NOMO-1 (cell line): ENCODE data around the gene UNC13D.
"Not testable (repeated sequence)": the region's sequence is repeated elsewhere in the genome, so short reads cannot be mapped to it uniquely, and the experiment has no call there.

Experiments used
- DNase-seq, 2 experiments: peaks; one replicate each; lab custom pipeline; 2025; ENCODE audit not compliant: unreplicated experiment in 2 of 2; lab: John Stamatoyannopoulos, UW

The UNC13D gene

DNA sequence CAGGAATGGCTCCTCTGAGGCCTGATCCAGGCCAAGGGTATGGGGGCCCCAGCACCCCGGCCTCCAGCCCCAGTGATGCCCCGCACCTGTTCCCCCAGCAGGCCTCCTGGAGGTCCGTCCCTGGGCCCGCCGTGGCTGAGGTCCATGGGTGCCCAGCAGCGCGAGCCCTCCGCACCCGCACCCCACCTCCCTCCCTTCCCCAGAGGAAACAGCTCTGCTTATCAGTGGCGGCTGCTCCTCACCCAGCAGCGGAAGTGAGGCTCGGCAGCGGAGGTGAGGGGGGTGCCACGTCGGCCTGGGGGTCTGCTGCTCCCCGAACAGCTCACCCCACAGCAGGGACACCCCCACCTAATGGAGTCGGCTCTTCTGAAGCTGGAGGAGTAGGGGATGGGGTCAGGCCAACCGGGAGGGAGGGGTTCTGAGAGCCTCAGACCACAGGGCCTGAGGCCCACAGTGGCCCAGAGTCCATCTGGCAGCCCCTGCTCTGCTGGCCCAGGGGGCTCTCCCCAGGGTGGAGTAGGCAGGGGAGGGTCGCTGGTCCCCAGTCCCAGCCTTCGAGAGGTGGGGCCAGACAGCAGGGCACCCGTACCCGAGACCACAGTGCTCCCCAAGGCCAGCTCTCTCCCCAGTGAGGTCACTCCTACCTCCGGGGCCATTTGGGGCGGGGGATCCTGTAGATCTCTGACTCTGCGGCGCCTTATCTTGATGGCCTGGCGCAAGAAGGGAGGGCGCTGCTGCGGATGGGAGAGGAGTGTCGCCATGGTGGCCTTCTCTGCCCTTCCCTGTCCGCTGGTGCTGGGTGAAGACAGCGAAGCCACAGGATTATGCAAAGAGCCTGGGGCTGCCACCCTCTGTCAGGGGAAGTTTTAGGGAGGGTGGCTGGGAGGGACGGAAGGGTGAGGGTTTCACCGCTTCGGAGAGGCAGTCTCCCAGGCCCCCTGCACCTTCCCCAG is at the start of gene UNC13D:
UNC13D (minus strand) TSS at position 828 of the 953 bp plus-strand sequence; CDS start at position 761, 67 bp downstream.
- DNase-seq: peak; percentile 46 to 57

DNA sequence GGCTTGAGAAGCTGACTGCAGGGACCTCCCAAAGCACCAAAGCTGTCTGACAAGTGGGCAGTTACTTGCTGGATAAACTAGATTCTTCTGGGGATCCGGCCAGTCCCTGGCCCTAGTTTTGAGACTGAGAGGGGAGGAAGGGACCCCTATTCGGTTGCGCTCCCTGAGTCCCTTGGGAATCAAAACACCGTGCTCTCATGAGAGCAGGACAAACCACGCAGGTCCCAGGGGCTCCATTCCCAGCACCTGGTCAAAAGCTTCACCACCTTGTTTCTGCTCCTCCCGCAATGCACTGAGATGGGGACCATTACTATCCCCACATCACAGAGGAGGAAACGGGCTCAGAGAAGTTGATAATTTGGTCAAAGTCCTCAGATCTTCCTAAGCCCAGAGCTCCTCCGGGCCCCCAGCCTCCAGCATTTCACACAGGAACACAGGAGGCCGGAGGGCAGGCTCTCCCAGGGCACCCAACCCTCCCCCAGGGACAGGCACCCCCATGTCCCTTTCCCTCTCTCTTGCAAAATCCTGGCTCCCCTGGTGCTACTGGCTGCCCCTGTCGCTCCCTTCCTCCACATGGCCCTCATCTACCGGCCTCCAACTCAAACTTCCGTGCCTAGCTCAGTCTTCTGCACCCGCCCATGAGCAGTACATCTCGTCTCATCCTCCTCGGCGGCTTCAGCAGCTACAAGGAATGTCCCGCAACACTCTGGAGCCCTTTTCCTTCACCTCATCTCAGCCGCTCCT is 49.3 kb upstream of the UNC13D start:
- no peak for DNase-seq

DNA sequence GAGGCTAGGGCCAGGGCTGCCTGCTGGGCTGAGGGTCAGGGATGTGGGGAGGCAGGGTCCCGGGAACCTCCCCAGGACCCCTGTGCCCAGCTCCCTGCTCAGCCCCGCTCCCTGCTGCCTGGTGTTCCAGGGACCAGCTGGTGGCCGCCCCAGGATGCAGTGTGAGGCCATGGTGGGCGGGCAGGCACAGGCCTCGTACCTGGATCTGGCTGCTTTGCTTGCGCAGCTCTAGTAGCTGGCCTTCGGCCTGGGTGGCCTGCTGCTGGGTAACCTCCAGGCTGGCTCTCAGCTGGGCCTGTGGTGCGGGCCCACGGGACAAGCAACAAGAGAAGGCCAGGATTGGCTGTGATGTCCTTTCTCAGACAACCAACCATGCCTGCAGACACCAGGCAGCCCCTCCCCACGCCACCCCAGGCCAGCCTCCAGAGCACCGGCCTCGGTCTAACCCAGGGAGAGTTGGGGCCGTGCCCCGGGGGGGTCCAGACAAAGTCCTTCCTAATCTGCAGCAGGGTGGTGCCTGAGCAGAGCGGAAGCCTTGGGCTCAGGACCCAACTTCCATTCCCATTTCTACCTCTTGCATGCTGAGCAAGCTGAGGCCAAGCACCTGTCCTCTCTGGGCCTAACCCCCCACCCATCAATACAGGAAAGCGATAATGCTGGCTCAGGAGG is 48.5 kb upstream of the UNC13D start:
- DNase-seq: no peak

DNA sequence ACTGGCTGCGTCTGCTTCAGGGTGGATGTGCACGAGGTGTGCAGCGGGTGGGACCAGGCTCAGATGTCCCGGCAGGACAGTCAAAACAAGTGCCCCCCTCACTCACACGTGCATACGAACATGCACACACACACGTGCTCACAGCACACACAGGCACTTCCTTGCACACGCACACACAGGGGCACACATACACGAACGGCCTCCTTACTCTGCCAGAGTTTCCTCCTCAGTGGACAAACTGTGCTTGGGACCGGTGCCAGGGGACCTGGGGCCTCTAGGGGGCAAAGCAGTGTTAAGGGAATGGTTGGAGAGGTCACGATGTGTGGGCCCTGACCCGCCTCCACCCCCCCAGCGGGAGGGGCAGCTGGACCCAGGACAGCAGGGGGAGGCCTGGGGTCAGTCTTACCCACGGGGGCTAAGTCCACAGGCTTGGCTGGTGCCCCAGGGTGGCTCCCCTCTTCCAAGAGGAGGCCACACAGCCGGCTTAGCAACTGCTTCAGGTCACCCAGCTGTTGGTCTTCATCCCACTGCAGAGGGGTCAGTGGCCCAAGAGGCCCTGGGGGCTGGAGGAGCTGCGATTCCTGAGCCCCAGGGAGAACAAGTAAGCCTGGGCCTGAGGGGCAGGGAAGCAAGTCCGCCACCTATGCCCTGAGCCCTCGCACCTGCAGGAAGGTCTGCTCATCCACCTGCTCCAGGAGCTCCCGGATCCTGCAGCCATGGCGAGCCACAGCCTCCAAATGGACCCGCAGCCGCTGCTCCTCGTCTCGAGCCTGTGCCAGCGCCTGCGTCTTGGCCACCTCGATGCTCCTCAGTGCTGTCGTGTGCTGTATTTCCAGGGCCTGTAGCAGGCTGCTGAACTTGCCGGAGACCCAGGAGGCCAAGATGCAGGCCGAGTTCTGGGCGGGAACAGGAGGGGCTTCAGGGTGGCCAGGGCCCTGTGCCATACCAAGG is 47.7 kb upstream of the UNC13D start:
- DNase-seq: no peak

DNA sequence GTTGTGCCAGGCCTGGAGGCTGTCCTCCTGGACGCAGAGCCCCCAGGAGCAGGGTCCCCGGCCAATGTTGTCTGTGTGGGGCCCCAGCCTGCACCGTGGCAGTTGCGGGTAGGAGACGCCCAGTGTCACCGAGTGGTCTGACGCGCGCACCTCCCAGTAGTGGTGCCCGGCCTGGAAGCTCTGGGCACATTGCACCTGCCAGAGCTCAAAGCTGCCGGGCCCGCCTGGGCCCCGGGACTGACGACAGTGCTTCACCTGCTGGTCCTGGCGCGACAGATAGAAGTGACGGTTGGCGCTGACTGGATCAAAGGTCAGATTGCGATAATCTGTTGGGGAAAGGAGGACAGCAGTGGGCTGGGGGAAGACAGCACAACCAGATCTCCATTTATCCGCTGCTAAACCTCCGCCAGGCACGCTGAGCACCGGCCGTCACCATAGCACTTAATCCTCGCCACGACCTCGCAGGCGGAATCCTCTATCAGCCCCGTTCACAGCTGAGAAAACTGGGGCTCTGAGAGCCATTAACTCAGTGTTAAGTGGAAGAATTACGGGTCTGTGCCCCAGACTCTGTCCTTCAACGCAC is 46.9 kb upstream of the UNC13D start:
- no peak for DNase-seq

DNA sequence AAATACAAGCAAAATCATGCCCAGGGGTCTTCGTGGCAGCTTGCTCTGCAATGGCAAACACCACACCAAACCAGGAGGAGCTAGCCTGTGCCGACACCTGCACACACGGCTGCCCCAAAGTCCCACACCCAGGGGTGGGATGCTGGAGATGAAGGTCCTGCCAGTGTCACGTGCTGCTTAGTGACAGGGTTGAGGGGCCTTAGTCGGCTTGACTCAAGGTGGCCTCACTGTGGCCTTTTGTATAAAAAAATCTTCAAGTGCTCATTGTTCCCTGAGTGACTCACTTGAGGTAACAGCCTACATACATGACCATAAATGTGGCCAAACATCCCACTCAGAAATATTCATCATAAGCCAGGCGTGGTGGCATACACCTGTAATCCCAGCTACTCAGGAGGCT is 45.2 kb upstream of the UNC13D start:
- DNase-seq: no peak

DNA sequence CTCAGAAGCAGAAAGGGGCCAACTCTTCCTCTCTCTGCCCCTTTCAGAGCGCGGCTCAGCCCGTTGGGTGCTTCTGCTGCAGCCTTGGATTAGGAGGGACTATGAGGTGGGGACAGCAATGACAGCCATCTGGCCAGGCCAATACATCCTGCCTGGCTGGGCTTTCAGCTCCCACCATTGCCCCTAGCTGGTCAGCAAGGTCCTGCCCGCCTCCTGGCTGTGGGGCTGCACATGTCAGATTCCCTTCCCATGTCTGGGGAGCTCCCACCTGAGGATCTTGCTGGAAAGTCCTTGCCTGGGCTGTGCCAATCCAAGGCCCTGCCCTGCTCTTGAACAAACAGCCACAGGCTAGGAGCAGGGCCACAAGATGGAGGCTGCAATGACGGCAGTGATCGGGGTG is 44.3 kb upstream of the UNC13D start:
- no peak for DNase-seq

DNA sequence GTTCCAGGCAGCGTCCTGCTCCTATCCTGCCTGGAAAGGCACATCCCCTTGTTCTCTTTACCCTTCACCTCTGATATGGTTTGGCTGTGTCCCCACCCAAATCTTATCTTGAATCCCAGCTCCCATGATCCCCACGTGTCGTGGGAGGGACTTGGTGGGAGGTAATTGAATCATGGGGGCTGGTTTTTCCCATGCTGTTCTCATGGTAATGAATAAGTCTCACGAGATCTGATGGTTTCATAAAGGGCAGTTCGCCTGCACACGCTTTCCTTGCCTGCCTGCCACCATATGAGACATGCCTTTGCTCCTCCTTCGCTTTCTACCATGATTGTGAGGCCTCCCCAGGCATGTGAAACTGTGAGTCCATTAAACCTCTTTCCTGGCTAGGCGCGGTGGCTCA is 41.7 kb upstream of the UNC13D start:
- not testable (repeated sequence) for DNase-seq

DNA sequence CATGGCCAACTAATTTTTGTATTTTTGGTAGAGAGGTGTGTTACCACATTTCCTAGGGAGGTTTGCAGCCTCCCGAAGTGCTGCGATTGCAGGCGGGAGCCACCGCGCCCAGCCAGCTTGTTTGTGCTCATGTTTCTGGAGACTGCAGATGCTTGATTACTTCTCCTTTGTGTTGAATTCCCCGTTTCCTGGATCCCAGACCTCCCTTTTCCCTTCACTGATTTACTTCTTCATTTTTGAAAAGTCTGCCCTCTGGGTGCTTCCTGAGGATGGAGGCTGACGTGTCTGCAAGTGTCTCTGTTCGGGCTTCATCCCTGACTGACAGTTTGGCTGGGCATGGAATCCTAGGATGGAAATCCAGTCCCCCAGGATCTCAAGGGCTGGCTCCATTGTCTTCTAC is 41.2 kb upstream of the UNC13D start:
- DNase-seq: no peak

DNA sequence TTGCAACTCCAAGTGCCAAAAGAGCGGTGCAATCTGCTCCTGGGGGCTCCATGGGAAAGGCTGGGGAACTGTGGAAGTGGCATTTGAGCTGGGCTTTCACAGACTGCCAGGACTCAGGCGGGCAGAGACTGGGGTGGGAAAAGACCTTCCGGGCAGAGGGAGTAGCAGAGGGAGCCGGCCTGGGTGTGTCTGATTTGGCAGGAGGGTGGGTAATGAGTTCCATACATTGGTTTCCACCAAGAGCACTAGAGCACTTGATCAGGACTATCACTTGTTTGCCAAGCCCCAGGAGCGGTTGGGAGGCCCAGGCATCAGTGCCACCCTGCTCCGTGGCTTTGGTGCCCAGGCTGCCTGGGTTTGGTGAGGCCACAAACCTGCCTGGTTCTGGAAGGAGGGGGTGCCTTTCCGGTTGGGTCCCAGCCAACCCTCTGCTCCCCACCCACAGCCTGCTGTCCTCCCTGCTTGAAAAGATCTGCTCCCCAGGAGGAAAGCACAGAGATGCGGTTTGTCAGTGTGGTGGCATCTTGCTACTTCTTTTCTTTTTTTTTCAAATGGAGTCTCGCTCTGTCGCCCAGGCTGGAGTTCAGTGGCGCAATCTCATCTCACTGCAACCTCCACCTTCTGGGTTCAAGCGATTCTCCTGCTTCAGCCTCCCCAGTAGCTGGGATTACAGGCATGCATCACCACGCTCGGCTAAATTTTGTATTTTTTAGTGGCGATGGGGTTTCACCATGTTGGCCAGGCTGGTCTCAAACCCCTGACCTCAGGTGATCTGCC is 37.7 kb upstream of the UNC13D start:
- DNase-seq: no peak

DNA sequence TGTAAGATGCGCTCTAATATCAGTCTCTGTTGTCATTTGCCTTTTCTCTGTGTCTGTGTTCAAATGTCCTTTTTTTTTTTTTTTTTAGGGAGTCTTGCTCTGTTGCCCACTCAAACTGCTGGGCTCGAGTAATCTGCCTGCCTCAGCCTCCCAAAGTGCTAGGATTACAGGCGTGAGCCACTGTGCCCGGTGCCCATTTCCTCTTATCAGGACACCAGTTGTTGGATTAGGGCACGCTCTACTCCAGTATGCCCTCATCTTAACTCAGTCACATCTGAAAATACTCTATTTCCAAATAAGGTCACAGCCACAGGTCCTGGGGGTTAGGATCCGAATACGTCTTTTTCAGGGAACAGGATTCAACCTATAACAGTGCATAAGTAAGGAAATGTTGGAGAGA is 36.1 kb upstream of the UNC13D start:
- DNase-seq: no peak

DNA sequence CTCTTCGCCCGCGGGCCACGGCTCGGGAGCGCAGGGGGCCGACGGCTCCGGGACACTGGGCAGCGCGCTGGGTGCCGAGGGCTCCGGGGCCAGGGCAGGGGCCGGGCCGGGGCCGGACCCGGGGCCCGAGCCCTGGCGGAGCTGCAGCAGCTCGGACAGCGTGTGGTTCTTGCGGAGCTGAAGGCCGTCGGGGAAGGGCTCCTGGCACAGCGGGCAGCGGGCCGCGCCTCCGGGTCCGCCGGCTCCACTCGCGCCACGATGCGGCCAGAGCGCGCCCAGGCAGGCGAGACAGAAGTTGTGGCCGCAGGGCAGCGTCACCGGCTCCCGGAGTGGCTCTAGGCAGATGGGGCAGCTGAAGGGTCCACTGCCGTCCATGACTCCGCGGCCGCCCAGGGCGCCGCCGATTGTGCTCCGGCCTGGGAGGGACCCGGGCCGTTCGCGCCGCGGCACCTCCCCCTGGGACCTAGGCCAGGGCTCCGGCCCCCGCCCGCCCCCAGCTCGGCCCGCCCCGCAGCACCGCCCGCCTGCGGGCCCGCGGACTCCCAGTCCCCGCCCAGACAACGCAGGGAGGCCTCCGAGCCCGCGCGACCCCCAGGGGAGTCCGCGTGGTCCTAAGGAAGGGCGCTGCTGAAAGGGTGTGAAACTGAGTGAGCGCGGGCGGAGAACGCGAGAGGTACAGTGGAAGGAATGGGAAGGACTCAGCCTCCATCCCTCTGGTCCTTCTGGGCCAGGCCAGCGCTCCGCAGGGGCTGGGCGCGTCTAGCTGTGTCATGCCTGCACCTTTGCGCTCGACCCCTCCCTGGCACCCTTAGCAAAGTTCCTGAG is 34.2 kb upstream of the UNC13D start, which contains the start of gene TRIM47:
TRIM47 (minus strand) TSS at position 408 of the 825 bp plus-strand sequence; CDS start at position 375, 33 bp downstream.
- peak in 1 of 2 experiments; percentile 7 for DNase-seq

DNA sequence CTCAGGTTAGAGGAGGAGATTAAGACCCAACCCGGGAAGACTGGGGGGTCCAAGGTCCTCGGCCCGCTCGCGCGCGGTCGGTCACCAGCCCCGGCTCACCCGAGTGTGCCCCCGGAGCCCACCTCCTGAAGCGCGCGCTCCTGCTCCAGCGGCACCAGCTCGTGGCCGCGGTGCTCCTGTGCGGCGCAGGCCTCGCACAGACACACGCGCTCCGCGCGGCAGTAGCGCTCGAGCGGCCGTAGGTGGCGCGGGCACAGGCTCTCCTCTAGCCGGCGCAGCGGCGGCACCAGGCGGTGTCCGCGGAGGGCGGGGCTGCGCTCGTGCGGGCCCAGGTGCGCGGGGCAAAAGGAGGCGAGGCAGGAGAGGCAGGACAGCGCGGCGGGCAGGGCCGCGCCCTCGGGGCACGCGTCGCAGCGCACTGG is 33.6 kb upstream of the UNC13D start:
- DNase-seq: peak; percentile 63 to 81

DNA sequence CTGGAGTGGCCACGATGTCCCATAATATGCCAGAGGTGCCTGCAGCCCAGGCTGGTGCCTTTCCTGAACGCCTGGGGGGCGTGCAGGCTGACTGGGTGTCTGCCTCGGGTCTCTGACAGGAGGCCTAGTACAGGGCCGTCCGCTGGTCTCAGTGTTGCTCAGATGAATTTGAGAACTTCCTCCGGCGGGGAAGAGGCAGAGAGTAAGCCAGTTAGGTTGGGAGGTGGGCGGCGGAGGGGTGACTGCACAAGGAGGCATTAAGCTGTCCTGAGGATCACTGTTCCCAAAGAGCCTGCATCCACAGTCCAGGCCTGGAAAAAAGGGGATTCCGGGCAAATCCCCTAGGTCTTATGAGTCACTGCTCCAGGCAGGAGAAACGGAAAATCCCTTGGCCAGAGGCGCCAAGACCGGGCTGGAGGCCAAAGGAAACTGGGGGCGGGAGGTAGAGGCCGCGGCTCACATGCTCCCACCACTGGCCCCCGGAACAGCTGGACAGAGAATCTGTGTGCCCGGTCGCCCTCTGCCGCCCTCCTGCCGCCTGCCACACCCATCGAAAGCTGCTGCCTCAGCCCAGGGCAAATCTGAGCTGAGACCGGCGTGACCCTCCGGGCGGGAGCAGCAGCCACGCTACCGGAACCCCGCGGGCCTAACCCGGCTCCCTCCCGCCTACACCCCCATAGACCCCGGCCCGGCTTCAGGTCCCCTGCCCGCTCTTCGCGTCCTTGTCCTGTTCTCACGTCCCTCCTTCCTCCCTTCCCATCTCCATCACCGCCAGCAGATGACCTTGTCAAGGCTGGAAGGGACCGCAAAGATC is 32.9 kb upstream of the UNC13D start:
- DNase-seq: no peak

DNA sequence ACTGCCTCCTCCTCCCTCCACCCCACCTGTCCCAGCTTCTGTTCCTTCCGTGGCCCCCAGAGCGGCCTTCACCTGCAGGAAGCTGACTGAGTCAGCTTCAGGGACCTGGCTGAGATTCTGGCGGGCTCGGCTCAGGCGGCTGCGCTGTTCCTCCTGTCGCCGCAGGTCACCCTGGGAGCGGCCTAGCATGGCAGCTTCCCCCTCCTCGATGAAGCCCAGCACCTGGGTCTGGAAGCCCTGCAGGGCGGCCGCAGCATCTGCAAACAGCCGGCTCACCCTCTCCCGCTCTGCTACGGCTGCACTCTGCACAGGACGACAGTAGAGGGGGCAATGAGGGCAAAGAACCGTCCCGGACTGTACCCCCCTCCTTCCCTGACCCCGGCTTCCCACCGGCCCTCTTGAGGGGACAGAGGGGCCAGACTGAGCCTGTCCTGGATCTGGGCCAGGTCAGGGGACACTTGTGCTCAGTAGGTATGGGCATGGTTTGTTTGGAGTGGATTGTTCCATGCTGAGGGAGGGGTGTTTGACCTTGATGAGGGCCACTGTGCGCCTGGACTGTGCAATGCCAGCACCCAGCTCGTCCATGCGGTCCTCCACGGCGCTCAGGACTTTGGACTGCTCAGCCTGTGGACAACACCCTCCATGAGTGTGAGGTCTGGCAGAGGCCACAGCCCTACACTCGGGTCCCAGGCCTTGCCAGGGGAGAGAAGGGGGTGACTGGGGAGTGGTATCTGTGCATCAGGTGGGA is 32.2 kb upstream of the UNC13D start:
- DNase-seq: no peak

DNA sequence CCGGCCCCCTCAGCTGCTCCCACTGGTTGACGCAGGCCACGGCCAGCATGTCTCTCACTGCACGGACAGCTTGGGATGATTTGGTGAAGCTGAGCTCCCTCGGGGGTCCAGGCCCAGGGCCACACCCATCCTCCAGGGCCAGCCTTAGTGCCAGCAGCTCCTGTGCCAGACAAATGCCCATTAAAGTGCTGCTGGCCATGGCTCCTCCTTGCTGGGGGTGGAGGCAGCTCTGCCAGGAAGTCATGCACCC is 31.7 kb upstream of the UNC13D start:
- no peak for DNase-seq
